DMS79 (cell line): ENCODE data around the gene MGST3.
"Not testable (repeated sequence)": the region's sequence is repeated elsewhere in the genome, so short reads cannot be mapped to it uniquely, and the experiment has no call there.

ENCODE experiments used
- DNase-seq: peaks from one replicate; lab custom pipeline; 2025; lab: John Stamatoyannopoulos, UW

The MGST3 gene

DNA sequence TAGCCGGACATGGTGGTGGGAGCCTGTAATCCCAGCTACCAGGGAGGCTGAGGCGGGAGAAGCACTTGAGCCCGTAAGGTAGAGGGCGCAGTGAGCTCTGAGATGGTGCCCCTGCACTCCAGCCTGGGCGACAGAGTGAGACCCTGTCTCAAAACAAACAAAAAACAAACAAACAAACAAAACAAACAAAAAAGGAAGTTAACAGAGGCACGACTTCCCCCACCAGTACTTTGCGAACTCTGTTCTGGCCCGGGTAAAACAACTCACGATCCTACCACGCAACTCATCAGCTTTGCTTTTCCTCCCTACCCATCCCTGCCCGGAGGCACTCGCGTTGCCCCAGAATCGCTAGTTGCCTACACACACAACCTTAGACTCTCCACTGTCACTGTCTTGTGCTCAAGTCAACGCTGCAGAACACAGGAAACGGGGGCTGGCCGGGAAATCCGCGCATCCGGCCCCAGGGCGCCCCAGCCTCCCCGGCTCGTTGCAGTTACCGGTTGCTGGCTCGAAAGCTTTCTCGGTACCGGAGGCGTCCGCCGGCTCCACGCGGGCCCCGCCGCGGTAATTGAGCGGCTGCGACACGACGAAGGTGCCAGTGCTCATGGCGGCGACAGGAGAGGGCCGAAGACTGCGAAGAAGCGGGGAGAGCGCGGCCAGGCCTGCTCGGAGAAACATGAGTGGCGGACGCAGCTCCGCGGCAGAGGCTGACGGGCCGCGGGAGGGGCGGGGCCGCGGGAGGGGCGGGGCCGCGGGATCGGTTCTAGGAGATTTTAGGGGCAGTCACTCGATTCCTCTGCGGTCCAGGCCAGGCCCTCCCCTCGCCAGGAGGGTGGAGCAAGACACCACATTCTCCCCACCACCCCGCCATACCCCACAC lies 67.1 kb downstream of the MGST3 start, which contains the start of gene ALDH9A1:
ALDH9A1 (minus strand) TSS at position 682 of the 880 bp plus-strand sequence; CDS start at position 678, 4 bp downstream.
- DNase-seq: peak; percentile 76

DNA sequence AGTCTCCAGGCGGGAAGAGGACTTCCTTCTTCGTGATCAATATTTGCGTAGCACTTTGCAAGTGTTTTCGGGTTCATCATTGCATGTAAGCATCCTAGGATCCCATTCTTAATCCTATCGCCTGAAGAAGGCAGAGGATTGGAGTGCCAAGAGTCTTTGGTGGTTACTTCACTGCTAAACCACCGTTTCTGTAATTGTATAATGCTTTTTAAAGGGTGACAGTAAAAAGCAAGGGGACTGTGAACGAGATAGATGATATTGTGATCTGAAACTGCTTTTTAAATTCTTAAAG lies 67.7 kb downstream of the MGST3 start:
- DNase-seq: no peak

DNA sequence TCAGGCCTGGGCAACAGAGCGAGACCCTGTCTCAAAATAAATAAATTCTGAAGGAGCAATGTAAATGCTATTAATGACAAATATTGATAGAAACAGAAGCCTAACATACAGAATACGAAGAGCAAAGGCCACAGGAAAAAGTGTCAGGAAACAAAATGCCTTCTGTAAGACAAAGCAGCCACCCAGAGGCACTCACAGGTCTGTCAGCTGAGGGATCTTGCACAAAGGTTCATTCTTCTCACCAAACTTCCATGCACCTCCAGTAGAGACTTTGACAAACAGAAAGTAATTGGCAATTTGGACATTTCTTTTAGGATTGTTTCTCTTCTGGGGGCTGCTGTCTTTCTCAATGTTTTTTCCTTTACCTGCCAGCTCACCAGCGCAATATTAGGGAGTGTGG lies 68.5 kb downstream of the MGST3 start:
- DNase-seq: no peak

DNA sequence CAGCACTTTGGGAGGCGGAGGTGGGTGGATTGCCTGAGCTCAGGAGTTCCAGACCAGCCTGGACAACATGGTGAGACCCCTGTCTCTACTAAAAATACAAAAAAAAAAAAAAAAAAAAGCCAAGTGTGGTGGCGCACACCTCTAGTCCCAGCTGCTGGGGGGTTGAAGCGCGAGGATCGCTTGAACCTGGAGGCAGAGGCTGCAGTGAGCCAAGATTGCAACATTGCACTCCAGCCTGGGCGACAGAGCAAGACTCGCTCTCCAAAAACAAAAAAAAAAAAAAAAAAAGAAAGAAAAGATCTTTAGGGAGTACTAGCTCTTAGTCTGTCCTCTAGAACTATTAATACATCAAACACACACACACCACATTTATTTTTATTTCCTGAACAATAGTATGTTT lies 70.9 kb downstream of the MGST3 start:
- not testable (repeated sequence) for DNase-seq

DNA sequence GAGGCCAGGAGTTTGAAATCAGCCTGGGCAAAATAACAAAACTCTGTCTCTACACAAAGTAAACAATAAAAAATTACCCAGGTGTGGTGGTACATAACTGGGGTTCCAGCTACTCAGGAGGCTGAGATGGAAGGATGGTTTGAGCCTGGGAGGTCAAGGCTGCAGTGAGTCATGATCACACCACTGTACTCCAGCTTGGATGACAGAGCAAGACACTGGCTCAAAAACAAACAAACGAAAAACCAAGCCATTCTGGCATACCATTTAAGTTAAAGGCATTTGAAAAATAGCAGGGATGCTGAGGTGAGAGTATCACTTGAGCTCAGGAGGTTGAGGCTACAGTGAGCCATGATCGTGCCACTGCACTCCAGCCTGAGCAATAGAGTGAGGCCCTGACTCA lies 72.6 kb downstream of the MGST3 start:
- DNase-seq: no peak
